HG03571 (cell line): ENCODE data around the gene LIMS2.
A peak's percentile ranks its signal among the peaks of the same experiment; 100 is the strongest.

Experiments
- ATAC-seq: cut with Tn5 transposase; IDR thresholded peaks from one replicate; pipeline ENCODE4 v1.9.1; 2021; ENCODE audit not compliant: unreplicated experiment

The LIMS2 gene

GRCh38 chr2:127606625-127607398, 68.5 kb downstream of the LIMS2 start:
- ATAC-seq: no peak

DNA sequence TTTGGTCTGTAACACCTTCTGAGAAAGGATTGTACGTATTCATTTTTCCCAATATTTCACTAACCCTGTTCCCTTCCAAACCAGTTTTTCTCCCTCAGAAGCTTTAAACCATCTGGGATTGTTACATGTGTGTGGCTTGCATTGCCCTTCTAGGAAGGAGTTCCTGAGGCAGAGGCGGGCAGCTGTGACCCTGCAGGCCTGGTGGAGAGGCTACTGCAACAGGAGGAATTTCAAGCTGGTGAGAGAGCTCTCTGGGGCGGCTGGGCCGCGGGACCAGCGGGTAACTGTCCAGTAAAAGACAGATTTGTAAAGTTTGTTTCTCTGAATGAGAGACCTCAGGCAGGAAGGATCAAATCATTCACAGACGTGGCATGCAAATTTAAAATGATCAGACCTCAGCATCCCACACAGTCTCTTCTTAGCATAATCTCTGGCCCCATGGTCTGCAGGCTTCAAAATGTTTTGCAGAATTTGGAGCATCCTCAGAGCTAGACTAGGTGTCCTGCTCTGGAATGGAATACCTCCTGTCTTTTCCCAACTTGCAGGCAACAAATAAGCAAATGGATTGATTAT, 69.6 kb downstream of the LIMS2 start:
- no peak for ATAC-seq

GRCh38 chr2:127604986-127605385, 70.3 kb downstream of the LIMS2 start:
- no peak for ATAC-seq

- no peak for ATAC-seq
Measured at GRCh38 chr2:127599211-127599610, 76.1 kb downstream of the LIMS2 start.

GRCh38 chr2:127598711-127599110, 76.6 kb downstream of the LIMS2 start:
- no peak for ATAC-seq

DNA sequence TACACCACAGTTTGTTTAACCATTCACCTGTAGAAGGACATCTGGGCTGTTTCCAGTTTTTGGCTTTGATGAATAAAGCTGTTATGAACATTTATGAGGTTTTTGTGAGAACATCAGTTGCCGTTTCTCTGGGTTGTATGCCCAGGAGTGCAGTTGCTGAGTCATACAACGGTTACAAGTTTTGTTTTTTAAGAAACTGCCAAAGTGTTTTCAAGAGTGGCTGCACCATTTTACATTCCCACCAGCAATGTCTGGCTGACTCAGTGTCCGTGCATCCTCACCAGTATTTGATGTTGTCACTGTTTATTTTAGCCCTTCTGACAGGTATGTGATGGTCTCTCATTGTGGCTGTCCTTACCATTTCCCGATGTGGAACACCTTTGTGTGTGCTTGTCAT, 77.3 kb downstream of the LIMS2 start:
- no peak for ATAC-seq

GRCh38 chr2:127597046-127597983, 78.0 kb downstream of the LIMS2 start:
- no peak for ATAC-seq

- no peak for ATAC-seq
Measured at GRCh38 chr2:127596311-127597045, 78.9 kb downstream of the LIMS2 start.

GRCh38 chr2:127594116-127594591, 81.2 kb downstream of the LIMS2 start:
- no peak for ATAC-seq

- ATAC-seq: no peak
Measured at GRCh38 chr2:127593228-127594115, 81.9 kb downstream of the LIMS2 start.

DNA sequence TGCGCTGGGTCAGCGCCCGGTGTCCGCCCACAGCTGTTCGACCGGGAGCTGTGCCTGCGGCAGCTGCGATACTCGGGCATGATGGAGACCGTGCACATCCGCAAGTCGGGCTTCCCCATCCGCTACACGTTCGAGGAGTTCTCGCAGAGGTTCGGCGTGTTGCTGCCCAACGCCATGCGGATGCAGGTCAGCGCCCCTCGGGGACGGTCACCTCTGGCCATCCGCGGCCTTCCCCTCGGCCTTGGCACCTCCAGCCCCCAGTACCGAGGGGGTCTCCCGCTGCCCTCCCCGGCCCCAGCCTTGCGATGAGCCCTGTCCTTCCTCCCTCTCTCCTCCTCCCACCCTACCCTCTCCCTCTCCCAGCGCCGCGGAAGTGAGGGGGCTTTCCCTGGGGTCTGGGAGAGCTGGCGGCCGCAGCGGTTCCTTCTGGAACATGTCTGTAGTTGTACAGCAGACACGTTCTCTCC, 82.5 kb downstream of the LIMS2 start:
- ATAC-seq: no peak

- ATAC-seq: peak; percentile 64
Measured at GRCh38 chr2:127591221-127591923, 84.0 kb downstream of the LIMS2 start.

DNA sequence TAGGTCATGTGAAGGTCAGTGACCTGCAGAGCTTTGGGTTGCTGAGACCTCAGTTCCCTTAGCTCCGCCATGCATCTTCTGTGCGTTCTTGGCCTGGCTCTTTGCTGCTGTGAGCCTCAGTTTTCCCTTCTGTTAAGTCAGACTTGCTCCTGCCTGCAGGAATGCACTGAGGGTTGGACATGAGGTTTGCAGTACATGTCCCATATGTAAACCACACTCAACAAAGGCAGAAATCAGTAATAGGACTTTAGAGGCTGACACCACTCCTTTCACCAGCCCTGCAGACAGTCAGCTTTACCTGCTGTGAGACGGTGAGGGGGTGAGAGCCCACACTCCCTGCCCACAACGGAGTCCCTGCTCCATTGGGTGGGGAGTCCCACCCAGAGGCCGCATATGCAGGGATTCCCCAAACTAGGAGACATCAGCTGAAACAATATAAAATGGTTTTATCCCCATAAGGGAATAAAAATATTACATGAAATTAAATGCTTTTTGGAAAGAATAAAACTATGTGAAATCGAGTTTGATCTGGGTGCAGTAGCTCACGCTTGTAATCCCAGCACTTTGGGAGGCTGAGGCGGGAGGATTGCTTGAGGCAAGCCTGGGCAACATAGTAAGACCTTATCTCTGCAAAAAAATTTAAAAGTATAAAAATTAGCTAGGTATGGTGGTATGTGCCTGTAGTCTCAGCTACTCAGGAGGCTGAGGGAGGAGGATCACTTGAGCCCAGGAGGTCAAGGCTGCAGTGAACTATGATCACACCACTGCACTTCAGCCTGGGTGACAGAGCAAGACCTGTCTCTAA, 84.7 kb downstream of the LIMS2 start:
- ATAC-seq: no peak

DNA sequence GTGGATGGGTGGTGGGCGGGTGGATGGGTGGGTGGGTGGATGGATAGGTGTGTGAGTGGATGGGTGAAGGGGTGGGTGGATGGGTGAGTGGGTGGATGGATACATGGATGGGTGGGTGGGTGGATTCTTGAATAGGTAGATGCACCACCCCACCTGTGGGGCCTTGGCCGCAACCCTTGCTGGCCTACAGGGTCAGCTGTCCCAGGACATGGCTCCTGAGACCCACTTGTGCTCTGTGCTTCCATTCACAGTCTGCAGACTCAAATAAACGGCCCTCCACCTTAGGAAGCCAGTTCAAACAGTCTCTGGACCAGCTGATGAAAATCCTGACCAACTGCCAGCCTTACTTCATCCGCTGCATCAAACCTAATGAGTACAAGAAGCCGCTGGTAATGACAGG, 85.5 kb downstream of the LIMS2 start:
- ATAC-seq: no peak

DNA sequence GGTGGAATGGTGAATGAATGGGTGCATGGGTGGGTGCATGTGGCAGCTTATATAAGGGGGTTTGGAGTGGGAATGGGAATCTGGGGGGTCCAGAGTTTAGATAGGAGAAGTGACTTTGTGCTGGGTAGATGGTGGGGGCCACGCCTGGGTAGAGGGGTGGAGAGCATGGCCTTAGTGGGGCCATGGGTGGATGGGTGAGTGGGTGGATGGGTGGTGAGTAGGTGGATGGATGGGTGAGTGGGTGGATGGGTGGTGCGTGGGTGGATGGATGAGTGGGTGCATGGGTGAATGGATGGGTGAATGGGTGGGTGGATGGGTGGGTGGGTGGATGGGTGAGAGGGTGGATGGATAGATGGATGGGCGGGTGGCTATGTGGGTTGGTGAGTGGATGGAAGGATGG, 86.0 kb downstream of the LIMS2 start:
- ATAC-seq: no peak
